ENCODE measurements around the gene CCDC92. TPM values are rescaled to one million over a fixed set of nuclear protein-coding genes. Genes with fewer than 3 reads are reported as not detected.

CCDC92 gene
- total RNA-seq = 21.5 and 23.7 TPM in 2 replicates

- Mint-ChIP-seq H3K4me1 (peaks cover 15% of the 10 kb centered on the region), H3K4me3 (peak within 1 kb of the TSS; percentile 92), H3K36me3 (ENCODE audit: low read depth) (peaks cover 20% of the 10 kb centered on the region), H3K9me3 (no peaks in the 10 kb centered on the region), H3K27me3 (no peaks in the 10 kb centered on the region), H3K27ac (peak within 1 kb of the TSS; percentile 88)
- POLR2A ChIA-PET = interaction anchor here (0.5 to 1.2 kb wide), 6 partner anchors 8 to 1017 kb away, joined by 3 to 4 read pairs (median 3); partner anchors contain the start of genes ATP6V0A2 and UBC
- peak; percentile 84 for ATAC-seq (ENCODE audit: low read depth)
- TF ChIP-seq CTCF (IDR thresholded peaks at IDR 0.05) = no peak
- CTCF ChIA-PET = no interaction called here
- peak; percentile 98 for DNase-seq
- intact Hi-C loops (cut with micrococcal nuclease) = loop anchor here (1.0 to 10.0 kb wide), 4 partner anchors 595 to 1708 kb away; partner anchors contain the start of genes MPHOSPH9, MTRFR, NCOR2 and VPS33A
Observed at GRCh38 chr12:123972457-123973401, at the start of gene CCDC92, which contains the start of gene ZNF664. Gene CCDC92 (minus strand): TSS chr12:123972831. CDS start chr12:123944305, 28,526 bp downstream. Gene ZNF664 (plus strand): TSS chr12:123973215. CDS start chr12:124012145, 38,930 bp downstream.

- TF ChIP-seq CTCF (IDR thresholded peaks at IDR 0.05) = no peak
- H3K4me3 Mint-ChIP-seq = no peak overlapping the region
- H3K27ac Mint-ChIP-seq = no peak overlapping the region
- ChIA-PET CTCF (no interaction called here), POLR2A (no interaction called here)
- DNase-seq (no peak), ATAC-seq (ENCODE audit: low read depth) (no peak)
- H3K9me3 Mint-ChIP-seq = no peaks in the 10 kb centered on the region
- H3K36me3 Mint-ChIP-seq (ENCODE audit: low read depth) = no peaks in the 10 kb centered on the region
- H3K4me1 Mint-ChIP-seq = peaks cover 8% of the 10 kb centered on the region
- no peaks in the 10 kb centered on the region for H3K27me3 Mint-ChIP-seq
- intact Hi-C loops (cut with micrococcal nuclease) = no loop called here
Observed at GRCh38 chr12:124022161-124022560, 49.5 kb upstream of the CCDC92 start.

- no peak for TF ChIP-seq CTCF (IDR thresholded peaks at IDR 0.05)
- no peaks in the 10 kb centered on the region for H3K36me3 Mint-ChIP-seq (ENCODE audit: low read depth)
- ChIA-PET CTCF (no interaction called here), POLR2A (no interaction called here)
- ATAC-seq (ENCODE audit: low read depth) (no peak), DNase-seq (no peak)
- H3K4me1 Mint-ChIP-seq = peaks cover 8% of the 10 kb centered on the region
- H3K27me3 Mint-ChIP-seq = no peaks in the 10 kb centered on the region
- H3K27ac Mint-ChIP-seq = no peak overlapping the region
- intact Hi-C loops (cut with micrococcal nuclease) = no loop called here
- H3K9me3 Mint-ChIP-seq = no peaks in the 10 kb centered on the region
- H3K4me3 Mint-ChIP-seq = no peak overlapping the region
Observed at GRCh38 chr12:124021007-124021406, 48.4 kb upstream of the CCDC92 start.

GRCh38 chr12:124020514-124020949, 47.9 kb upstream of the CCDC92 start:
- POLR2A ChIA-PET = interaction anchor here (0.6 kb wide), 1 partner anchor 218 kb away, joined by 4 read pairs; no protein-coding TSS in a partner anchor
- H3K27me3 Mint-ChIP-seq = no peaks in the 10 kb centered on the region
- CTCF ChIA-PET = interaction anchor here (1.6 kb wide), 1 partner anchor 12 kb away, joined by 7 read pairs; no protein-coding TSS in a partner anchor
- intact Hi-C loops (cut with micrococcal nuclease) = no loop called here
- ATAC-seq (ENCODE audit: low read depth) = no peak
- no peak for DNase-seq
- peaks cover 8% of the 10 kb centered on the region for H3K4me1 Mint-ChIP-seq
- no peak overlapping the region for H3K27ac Mint-ChIP-seq
- H3K36me3 Mint-ChIP-seq (ENCODE audit: low read depth) = peaks cover under 1% of the 10 kb centered on the region
- no peak for TF ChIP-seq CTCF (IDR thresholded peaks at IDR 0.05)
- H3K4me3 Mint-ChIP-seq = no peak overlapping the region
- H3K9me3 Mint-ChIP-seq = no peaks in the 10 kb centered on the region

- intact Hi-C loops (cut with micrococcal nuclease) = no loop called here
- no peak overlapping the region for H3K4me3 Mint-ChIP-seq
- DNase-seq (no peak), ATAC-seq (ENCODE audit: low read depth) (no peak)
- no peak for TF ChIP-seq CTCF (IDR thresholded peaks at IDR 0.05)
- CTCF ChIA-PET = interaction anchor here (1.6 kb wide), 1 partner anchor 13 kb away, joined by 7 read pairs; no protein-coding TSS in a partner anchor
- no peak overlapping the region for H3K27ac Mint-ChIP-seq
- peaks cover 5% of the 10 kb centered on the region for H3K4me1 Mint-ChIP-seq
- peaks cover 9% of the 10 kb centered on the region for H3K36me3 Mint-ChIP-seq (ENCODE audit: low read depth)
- POLR2A ChIA-PET = no interaction called here
- H3K27me3 Mint-ChIP-seq = no peaks in the 10 kb centered on the region
- no peaks in the 10 kb centered on the region for H3K9me3 Mint-ChIP-seq
Observed at GRCh38 chr12:124019115-124019514, 46.5 kb upstream of the CCDC92 start.

All from activated B cell treated with CpG ODN at 0.5 μM for 24 hours (primary cell).